NCI-H128 (cell line): ENCODE results near the gene TIMM44.
"Not testable (repeated sequence)": the region's sequence is repeated elsewhere in the genome, so short reads cannot be mapped to it uniquely, and the experiment has no call there.

ENCODE experiments used
- DNase-seq: peaks from one replicate; lab custom pipeline; 2025; ENCODE audit not compliant: unreplicated experiment; lab: John Stamatoyannopoulos, UW

Gene TIMM44

DNA sequence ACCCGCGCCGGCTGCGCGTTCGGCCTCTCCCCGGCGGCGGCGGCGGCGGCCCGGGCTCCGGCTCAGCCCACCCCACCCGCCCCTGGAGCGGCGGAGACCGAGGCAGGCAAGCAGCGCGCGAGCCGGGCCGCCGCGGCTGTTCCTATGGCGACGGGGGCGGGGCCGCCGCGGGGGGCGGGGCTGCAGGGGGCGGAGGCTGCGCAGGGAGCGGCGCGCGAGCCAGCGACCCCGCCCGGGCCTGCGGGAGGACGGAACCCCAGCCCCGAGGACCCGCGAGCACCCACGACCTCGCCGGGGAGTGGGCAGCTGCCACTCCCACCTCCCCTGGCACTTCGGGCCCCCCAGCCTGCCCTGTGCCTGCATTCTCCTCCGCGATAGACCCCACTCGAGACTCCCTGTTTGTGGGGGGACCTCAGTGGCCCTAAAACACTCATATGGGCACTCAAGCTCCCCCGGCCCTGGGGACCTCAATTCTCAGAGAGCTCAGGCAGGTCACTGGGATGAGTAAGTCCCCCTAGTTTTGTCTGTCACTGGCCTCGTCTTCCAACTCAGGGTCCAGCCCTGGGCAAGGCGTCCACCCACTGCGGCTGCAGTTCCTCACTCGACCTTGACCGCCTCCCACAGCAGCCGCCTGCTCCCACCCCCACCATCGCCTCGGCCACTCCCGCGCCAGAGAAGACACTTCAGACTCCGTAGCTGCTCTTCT lies 17.3 kb downstream of the TIMM44 start, which contains the start of gene CTXN1:
TSS of gene CTXN1 (minus strand) at position 115 of the 706 bp plus-strand sequence. CDS start 597 bp downstream, outside the sequence.
- DNase-seq: no peak

DNA sequence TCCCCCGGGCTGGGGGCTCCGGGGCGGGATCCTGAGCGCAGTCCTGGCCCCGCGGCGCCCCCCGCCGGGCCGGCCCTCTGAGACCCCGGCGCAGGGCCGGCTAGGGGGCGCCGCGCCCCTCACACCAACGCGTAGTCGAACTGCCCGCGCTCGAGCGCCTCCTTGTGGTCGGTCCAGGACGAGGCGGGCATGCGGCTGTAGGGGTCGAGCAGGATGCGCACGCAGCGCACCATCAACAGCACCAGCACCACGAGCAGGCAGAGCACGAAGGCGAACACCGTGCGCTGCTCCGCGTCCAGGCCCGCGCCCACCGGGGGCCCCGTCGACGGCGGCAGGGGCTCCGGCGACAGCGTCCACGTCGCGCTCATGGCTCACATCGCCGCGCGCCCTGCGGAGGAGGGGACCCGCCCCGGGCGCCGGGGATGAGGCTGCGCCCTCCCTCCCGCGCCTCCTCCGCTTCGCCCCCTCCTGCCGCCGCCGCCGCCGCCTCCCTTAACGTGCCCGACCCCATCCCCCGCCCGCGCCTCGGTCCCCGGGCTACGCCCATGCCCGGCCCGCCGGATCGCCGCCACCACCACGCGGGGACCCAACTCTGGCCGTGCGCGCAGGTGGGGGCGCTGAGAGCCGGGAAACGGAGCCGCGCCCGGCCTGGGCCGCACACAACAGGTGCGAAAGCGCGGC lies 18.2 kb downstream of the TIMM44 start:
- peak; percentile 52 for DNase-seq

DNA sequence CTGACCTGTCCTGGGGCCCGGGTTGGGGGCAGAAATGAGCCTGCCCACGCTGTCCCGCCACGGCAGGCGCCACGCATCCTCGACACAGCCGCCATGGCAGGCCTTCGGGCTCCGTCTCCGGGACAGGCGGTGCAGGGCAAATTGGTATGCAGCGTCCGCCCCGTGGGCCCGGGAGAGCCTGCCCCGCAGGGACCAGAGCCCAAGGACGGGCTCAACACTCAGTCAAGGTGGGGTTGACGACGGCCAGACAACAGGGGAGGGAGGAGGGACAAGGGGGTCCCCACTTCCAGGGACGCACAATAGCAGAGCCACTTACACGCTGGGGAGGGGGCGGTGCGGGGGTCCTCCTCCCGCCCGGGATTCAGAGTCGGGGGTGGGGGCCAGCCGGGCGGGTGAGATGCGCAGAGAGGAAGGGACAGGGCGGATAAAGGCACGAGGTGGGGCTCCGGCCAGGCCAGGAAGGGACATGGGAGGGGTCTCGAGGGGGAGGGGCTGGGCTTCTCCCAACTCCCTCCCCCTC lies 18.8 kb downstream of the TIMM44 start:
- DNase-seq: no peak

DNA sequence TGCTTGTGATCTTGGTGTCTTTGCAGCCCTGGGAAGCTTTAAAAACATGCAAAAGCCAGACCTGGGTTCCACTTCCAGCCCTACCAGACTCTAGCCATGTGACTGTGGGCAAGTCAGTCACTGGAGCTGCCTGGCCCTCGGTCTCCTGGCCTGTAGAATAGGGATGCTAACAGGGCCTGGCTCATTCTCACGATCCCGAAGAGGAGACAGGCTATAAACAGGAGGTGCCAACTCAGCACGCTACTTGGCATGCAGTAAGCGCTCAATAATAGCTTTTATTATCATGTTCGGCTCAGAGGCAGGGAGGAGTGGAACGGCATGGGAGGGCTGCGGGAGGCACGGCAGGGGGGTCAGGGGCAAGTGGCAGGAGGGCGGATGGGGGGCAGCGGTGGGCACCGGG lies 19.2 kb downstream of the TIMM44 start:
- DNase-seq: no peak

DNA sequence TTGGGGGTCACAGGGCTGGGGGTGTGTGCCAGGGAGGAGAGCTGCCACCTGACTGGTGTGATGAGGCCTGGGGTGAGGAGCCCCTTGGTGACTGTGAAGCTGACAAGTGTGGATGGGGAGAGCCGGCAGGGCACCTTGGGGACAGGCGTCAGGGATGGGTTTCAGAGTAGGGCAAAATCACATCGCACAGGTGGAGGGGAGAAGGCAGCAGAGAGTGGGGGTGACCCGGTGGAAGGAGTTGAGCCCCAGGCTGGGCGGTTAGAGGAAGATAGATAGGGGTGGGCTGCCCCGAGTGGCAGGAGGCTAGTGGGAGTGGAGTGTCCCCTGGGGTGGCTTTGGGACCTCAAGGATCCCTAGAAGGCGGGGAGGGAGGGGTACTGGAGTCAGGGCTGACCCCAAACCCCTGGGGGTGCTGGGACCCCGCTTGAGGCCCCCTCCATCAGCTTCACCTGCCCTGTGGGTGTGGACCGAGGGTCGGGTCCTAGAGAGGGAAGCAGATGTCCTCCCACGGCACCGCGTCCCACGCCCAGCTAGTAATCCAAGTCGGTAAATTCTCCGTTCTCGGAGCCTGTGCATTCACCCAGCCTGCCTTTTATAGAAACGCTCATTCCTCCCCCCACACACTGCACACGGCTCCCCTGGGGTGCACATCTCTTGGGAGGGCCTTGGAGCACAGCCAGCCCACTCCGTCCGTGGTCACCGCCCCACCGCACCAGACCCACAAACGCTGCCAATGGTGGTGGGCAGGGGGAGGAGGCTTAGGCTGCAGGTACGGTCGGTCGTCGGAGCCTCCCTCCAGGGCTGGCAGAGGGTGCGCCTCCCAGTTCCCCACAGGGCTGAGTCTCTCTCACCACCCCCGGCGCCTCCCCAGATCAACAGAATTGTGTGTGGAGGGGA lies 19.9 kb downstream of the TIMM44 start:
- DNase-seq: no peak

DNA sequence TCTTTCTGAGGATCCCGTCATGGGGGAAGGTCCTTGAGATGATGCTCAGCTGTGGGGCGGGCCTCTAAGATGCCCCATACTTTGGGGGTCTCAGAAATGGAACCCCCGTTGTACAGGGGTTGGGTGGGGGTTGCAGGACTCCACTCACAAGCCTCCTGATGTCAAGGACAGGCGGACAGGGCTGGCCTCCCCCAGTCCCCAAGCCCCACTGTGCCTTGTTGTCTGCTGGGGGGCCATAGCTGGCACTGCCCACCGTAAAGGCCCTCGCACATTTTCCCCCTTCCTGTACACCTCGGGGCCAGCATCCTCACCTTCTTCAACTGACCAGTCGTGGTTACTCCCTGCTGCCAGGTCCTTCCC lies 20.6 kb downstream of the TIMM44 start:
- DNase-seq: no peak

DNA sequence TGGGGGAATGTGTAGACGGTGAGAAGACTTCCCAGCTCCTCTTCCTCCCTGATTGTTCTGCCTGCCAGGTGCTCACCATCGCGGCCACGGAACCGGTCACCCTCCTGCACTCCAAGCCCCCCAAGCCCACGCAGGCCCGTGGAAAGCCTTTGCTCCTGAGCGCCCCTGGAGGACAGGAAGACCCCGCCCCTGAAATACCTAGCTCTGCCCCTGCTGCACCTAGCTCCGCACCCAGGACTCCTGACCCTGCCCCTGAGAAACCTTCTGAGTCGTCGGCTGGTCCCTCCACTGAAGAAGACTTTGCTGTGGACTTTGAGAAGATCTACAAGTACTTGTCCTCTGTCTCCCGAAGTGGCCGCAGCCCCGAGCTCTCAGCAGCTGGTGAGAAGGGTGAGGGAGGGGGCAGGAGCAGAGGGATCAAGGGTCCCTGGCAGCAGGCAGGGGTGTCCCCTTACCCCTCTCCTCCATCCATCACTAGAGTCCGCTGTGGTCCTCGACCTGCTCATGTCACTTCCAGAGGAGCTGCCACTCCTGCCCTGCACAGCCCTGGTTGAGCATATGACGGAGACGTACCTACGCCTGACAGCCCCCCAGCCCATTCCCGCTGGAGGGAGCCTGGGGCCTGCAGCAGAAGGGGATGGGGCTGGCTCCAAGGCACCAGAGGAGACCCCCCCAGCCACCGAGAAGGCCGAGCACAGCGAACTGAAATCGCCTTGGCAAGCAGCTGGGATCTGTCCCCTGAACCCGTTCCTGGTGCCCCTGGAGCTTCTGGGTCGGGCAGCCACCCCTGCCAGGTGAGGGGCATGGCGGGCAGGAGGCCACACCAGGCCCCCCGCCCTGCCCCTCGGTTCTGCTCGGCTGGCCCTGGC lies 21.3 kb downstream of the TIMM44 start:
- no peak for DNase-seq

DNA sequence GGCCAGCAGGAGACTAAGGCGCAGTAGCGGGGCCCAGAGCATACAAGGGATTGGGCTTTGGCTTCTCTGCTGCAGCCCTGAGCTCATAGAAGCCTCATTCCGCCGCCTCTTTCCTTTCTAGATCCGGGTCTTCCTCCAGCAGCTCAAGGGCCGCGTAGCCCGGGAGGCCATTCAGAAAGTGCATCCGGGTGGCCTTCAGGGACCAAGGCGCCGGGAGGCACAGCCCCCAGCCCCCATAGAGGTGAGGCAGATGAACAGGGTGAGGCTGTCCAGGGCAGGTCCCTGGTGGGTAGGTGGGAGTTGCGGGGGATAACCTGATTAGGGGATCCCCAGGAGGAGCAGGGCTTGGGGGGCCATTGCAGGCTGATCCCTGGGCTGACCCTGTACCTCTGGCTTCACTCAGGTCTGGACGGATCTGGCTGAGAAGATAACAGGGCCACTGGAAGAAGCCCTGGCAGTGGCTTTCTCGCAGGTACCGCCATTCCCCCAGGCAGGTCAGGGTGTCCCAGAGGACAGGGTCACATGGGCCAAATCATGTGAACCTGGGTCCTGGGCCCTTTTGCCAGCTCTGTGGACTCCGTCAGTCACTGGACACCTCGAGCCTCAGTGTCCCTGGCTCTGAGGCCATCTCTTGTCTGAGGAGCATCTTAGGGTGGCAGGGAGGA lies 22.0 kb downstream of the TIMM44 start:
- DNase-seq: no peak

DNA sequence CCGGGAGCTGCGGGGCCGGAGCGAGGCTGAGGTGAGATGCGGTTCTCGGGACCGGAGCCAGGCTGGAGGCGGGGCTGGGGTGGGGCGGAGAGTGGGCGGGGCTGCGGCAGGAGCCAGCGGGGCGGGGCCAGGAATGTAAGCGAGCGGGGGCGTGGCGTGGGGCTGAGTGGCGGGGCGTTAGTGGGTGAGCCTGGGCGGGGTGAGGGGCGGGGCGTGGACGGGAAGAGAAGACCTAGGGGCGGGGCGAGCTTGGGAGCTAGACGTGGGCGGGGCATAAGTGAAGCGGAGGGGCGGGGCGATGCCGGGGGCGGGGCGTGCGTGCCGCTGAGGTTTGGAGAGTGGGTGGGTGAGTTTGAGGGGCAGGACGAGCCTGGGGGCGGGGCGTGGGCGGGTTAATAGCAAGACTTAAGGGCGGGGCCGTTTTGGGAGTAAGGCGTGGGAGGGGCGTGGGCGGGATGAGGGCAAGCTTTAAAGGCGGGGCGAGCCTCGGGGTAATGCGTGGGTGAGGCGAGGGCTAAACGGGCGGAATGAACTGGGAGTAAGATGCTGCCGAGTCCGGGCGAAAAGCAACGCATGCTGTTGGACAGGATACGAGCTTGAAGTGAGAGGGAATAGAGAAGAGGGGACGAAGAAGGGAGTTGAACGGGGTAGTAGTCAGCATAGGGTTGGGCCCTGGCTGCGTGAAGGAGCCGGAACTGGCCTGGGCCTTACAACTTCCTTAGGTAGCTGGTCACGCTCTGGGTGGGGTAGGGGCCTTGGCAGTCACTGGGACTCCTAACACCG lies 22.8 kb downstream of the TIMM44 start:
- peak; percentile 93 for DNase-seq

DNA sequence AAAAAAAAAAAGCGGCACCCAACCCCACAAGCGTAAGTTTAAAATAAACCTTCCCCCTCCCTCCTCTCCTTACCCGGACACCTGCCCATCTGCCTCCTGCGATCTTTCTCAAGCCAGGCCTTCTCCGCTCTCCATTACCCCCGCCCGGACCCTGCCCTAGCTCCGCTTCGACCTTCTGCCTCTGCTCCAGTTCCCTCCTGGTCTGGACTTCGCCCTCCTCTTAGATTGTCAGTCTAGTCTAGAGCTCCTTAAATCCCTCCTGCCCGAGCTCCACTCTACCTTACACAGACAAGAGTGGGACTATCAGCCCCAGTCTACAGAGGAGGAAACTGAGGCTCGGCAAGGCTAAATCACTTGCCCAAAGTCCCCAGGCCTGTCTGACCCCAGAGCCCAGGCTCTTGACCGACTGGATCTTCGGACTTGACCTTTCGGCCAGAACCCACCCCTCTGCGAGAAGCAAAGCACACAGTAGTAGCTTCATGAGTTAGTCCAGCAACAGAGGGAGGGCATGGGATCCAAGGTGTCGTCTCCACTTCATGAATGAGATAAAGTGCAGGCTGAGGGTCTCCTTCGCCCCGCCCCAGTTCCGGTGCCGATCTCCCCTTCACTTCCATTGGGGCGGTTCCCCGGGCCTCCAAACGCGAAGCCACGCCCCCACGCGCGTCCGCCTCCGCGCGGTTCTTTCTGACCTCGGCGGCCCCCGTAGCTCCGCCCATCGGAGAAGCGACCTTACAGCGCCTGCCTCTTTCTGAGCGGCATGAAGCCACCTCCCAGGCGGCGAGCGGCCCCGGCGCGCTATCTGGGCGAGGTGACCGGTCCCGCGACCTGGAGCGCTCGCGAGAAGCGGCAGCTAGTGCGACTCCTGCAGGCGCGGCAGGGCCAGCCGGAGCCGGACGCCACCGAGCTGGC lies 23.6 kb downstream of the TIMM44 start, which contains the start of gene SNAPC2:
TSS of gene SNAPC2 (plus strand) at position 729 of the 909 bp plus-strand sequence. CDS start at position 758, 29 bp downstream.
- peak; percentile 82 for DNase-seq

DNA sequence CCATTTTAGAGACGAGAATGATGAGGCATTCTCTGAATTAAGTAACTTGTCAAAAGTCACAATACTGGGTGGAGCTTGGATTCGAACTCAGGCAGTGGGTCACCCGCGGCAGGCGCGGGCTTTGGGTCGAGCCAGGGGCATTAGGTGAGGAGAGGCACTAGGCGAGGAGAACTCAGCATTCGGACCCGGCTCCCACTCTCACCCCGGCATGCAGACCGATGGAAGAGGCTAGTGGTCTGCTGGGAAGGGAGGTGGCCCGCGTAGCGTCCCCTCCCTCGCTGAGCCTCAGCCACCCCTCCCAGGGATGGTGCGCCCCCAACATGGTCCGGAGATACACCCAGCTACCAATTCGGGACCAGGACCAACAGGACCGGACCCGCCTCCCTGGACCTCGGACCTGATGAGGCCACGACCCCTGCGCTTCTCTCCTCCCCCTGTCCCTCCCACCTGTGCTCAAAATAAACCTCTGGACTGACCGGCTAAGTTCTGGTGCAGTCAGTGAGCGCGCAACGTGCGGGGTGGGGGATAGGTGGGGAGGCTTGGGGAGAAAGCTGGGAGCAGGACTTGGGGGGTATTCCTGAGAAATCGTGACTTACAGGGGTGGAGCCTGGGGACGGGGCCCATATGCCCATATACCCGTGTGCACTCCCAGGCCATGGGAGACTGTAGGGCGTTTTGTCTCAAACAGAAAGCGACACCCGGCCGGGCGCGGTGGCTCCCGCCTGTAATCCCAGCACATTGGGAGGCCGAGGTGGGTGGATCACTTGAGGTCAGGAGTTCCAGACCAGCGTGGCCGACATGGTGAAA lies 24.6 kb downstream of the TIMM44 start:
- no peak for DNase-seq

DNA sequence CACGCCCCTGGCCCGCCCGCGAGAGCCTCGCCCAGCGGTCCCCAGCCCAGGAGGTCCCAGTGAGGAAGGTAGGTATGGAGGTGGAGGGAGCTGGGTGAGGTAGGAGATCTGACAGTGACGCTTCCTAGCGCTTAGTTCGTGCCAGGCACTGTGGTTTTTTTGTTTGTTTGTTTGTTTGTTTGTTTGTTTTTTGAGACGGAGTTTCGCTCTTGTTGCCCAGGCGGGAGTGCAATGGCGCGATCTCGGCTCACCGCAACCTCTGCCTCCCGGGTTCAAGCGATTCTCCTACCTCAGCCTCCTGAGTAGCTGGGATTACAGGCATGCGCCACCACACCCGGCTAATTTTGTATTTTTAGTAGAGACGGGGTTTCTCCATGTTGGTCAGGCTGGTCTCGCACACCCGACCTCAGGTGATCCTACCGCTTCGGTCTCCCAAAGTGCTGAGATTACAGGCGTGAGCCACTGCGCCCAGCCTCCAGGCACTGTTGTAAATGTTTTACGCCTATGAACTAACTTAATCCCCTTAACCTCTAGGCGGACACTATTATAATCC lies 25.3 kb downstream of the TIMM44 start:
- DNase-seq: not testable (repeated sequence)

DNA sequence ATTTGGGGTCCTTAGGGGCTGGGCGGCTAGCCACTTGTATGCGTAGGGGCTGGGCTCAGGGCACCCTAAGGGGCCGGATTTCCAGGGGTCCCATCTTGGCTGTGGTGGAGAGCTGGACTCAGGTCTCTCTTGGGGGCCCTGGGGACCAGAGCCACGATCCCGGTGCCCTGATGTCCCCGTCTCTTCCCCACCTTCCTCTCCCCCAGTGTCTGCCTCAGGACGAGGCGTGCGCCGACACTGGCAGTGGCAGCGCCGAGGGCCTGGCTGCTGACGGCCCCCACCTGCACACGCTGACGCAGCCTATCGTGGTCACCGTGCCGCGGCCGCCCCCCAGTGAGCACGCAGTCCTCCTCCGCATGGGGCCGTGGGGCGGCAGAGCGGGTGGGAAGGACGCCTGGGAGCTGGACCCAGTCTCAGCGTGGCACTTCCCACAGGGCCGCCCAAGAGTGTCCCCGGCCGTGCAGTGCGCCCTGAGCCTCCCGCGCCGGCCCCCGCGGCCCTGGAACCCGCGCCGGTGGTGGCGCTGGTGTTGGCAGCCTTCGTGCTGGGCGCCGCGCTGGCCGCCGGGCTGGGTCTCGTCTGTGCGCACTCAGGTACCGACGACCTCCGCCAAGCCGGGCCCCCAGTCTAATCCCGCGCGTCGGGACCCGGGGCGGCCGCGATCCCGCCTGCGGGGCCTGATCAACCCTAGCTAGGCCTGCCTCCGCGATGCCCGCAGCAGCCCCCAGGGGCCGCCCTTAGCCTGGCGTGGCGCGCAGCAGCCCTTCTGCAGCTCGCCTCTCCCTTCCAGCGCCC lies 26.0 kb downstream of the TIMM44 start:
- DNase-seq: no peak

DNA sequence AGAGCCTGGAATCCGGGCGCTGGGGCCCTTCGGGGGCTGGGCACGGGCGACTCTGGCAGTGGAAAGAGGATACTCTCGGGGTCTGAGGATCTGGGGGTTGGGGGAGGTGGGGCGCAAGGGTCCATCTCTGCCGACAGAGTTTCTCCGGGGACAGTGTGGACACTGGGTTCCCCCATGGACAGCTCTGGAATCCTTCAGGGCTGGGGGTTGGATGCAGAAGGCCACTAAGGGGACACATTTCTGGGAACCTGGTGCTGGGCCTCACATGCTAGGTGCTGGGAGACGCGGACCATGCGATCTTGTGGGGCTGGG lies 26.6 kb downstream of the TIMM44 start:
- no peak for DNase-seq

DNA sequence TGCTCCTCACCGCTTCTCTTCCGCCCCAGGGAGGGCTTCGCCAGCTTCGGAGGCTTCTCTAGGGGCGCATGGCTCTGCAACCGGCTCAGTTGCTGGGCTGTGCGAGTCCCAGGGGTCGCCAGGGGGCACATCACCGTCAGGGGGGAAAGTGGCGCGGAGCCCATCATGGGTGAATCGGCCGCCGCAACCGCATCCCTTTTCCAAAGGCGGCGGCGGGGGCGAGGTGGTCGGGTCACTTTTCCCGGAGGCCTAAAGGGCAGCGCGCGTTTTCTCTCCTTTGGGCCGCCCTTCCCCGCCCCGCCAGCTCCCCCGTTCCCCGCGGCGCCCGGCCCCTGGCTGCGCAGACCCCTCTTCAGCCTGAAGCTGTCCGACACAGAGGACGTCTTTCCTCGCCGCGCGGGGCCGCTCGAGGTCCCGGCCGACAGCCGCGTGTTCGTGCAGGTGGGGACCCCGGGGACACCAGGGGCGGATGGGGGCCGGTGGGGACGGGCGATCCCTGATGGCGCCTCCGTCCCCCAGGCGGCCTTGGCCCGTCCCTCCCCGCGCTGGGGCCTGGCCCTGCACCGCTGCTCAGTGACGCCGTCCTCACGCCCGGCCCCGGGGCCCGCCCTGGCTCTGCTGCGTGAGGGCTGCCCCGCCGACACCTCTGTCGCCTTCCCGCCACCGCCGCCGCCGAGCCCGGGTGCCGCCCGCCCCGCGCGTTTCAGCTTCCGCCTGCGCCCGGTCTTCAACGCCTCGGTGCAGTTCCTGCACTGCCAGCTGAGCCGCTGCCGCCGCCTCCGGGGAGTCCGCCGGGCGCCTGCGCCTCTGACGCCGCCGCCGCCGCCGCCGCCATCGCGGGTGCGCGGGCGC lies 27.1 kb downstream of the TIMM44 start:
- no peak for DNase-seq
